GM12878 (cell line): ENCODE measurements around the gene RNLS. TPM values are rescaled to one million over a fixed set of nuclear protein-coding genes. Genes with fewer than 3 reads are reported as not detected.

Experiments
- ATAC-seq: fragments of 200-7000 bp; cut with Tn5 transposase; 3 replicates; pipeline ENCODE4 v1.9.1; 2020; ENCODE audit warnings: mild to moderate bottlenecking, moderate library complexity
- BruUV-seq: library from RNA; stranded (reverse); fragments of 400-500 nt; replicated peaks from 2 replicates; lab custom pipeline; 2021; lab: Mats Ljungman, UMichigan
- CTCF ChIA-PET: fragments of 300-600 bp; sonication (Branson Sonifier 250); formaldehyde crosslinking; extraction: SDS; loops from one replicate; lab custom pipeline; 2021; ENCODE audit warnings: inconsistent platforms; lab: Yijun Ruan, JAX
- POLR2A ChIA-PET: fragments of 350-600 bp; formaldehyde crosslinking; extraction: SDS; loops from one replicate; lab custom pipeline; 2021; ENCODE audit warnings: inconsistent platforms; lab: Charles Lee
- RAD21 ChIA-PET: fragments of 300-600 bp; sonication (Branson Sonifier 250); formaldehyde crosslinking; loops from one replicate; lab custom pipeline; 2023; ENCODE audit warnings: antibody characterized with exemption; ENCODE audit not compliant: unreplicated experiment; lab: Charles Lee
- SMC1A ChIA-PET: fragments of 300-600 bp; sonication (Branson Sonifier 250); formaldehyde crosslinking; loops from one replicate; lab custom pipeline; 2023; ENCODE audit not compliant: unreplicated experiment, uncharacterized antibody; lab: Charles Lee
- DNase-seq: peaks from one replicate; pipeline ENCODE4 v3.0.0-alpha.2; 2011; ENCODE audit warnings: low read depth, low spot score
- FAIRE-seq: peaks from 3 replicates; lab custom pipeline; 2011; peaks lifted over from hg19 to GRCh38; lab: Jason Lieb, UNC
- H2AFZ ChIP-seq: 2 replicates; pipeline ENCODE4 v1.6.0; 2011; ENCODE audit warnings: low read depth, low read length, control low read depth; ENCODE audit not compliant: control insufficient read depth
- H3K27ac ChIP-seq: 2 replicates; pipeline ENCODE4 v1.5.1; 2011; ENCODE audit warnings: control low read depth; ENCODE audit not compliant: control insufficient read depth, insufficient read depth
- H3K27me3 ChIP-seq, 2 experiments: replicated peaks in 1 of 2; 2 replicates each; pipeline versions ENCODE4 v1.6.0 to v1.6.1; 2011; ENCODE audit warnings: low read length in 1 of 2; ENCODE audit not compliant: control insufficient read depth in 2 of 2, insufficient read depth in 2 of 2
- H3K36me3 ChIP-seq, 2 experiments: 2 replicates each; pipeline ENCODE4 v1.5.1; 2011; ENCODE audit warnings: low read length in 1 of 2; ENCODE audit not compliant: control insufficient read depth in 2 of 2, insufficient read depth in 2 of 2
- H3K4me1 ChIP-seq: 2 replicates; pipeline ENCODE4 v1.6.1; 2011; ENCODE audit warnings: mild to moderate bottlenecking, low read length, moderate library complexity, mixed read lengths; ENCODE audit not compliant: control insufficient read depth, insufficient read depth
- H3K4me2 ChIP-seq: 2 replicates; pipeline ENCODE4 v1.6.0; 2011; ENCODE audit warnings: control low read depth; ENCODE audit not compliant: control insufficient read depth, insufficient read depth
- H3K4me3 ChIP-seq: fragments of 200-600 bp; sonication (generic); 2 replicates; pipeline ENCODE4 v1.5.1; 2016
- H3K79me2 ChIP-seq: 2 replicates; pipeline ENCODE4 v1.6.0; 2011; ENCODE audit warnings: low read length; ENCODE audit not compliant: control insufficient read depth, insufficient read depth
- H3K9ac ChIP-seq: 2 replicates; pipeline ENCODE4 v1.8.0; 2011; ENCODE audit warnings: low read length, control low read depth, mixed read lengths; ENCODE audit not compliant: control insufficient read depth, insufficient read depth
- H3K9me3 ChIP-seq: replicated peaks from 3 replicates; pipeline ENCODE4 v1.5.1; 2011; ENCODE audit warnings: mild to moderate bottlenecking, low read length; ENCODE audit not compliant: control insufficient read depth, insufficient read depth
- H4K20me1 ChIP-seq: 2 replicates; pipeline ENCODE4 v1.6.0; 2011; ENCODE audit not compliant: control insufficient read depth, insufficient read depth
- CBFB ChIP-seq: IDR thresholded peaks from 2 replicates; pipeline ENCODE4 v1.6.1; 2016; ENCODE audit warnings: antibody characterized with exemption, low read depth
- CREM ChIP-seq: IDR thresholded peaks from 2 replicates; pipeline ENCODE4 v1.6.1; 2014; ENCODE audit warnings: antibody characterized with exemption, low read depth
- CTCF ChIP-seq, 3 experiments: IDR thresholded peaks in 2 of 3; conservative IDR thresholded peaks in 1 of 3; 2 replicates each; pipeline ENCODE4 v1.5.1; 2011; ENCODE audit warnings: low read depth in 3 of 3, low read length in 3 of 3, mild to moderate bottlenecking in 3 of 3, control low read depth in 2 of 3, moderate library complexity in 2 of 3, inconsistent platforms in 1 of 3, mixed read lengths in 1 of 3; ENCODE audit not compliant: control insufficient read depth in 2 of 3, insufficient read depth in 1 of 3; ENCODE audit errors: extremely low read depth in 1 of 3
- CUX1 ChIP-seq: IDR thresholded peaks from 2 replicates; pipeline ENCODE4 v1.6.1; 2012; ENCODE audit warnings: improper control_type of control experiment, low read depth, low read length; ENCODE audit not compliant: insufficient replicate concordance
- IKZF1 ChIP-seq: fragments of 450-650 bp; conservative IDR thresholded peaks from 2 replicates; pipeline ENCODE4 v1.6.1; 2017; ENCODE audit warnings: antibody characterized with exemption, mild to moderate bottlenecking
- IRF3 ChIP-seq: fragments of 450-650 bp; IDR thresholded peaks from 2 replicates; pipeline ENCODE4 v1.6.1; 2014; ENCODE audit warnings: mild to moderate bottlenecking
- JUNB ChIP-seq: IDR thresholded peaks from 2 replicates; pipeline ENCODE4 v1.6.1; 2016; ENCODE audit warnings: antibody characterized with exemption, mild to moderate bottlenecking
- LARP7 ChIP-seq: fragments of 450-650 bp; IDR thresholded peaks from 2 replicates; pipeline ENCODE4 v1.6.1; 2017; ENCODE audit warnings: mild to moderate bottlenecking
- POU2F2 ChIP-seq: IDR thresholded peaks from 3 replicates; pipeline ENCODE4 v1.6.1; 2011; ENCODE audit warnings: low read depth, mild to moderate bottlenecking, low read length, borderline replicate concordance
- RBBP5 ChIP-seq: fragments of 200-600 bp; sonication (generic); conservative IDR thresholded peaks from 2 replicates; pipeline ENCODE4 v1.6.1; 2016
- STAT3 ChIP-seq: IDR thresholded peaks from 2 replicates; pipeline ENCODE4 v1.6.1; 2011; ENCODE audit warnings: low read depth, low read length, improper control_type of control experiment
- SUZ12 ChIP-seq: fragments of 200-600 bp; sonication (generic); IDR thresholded peaks from one replicate; pipeline ENCODE4 v1.6.1; 2018; ENCODE audit warnings: antibody characterized with exemption, mild to moderate bottlenecking; ENCODE audit not compliant: unreplicated experiment
- WGBS: methylation state at CpG from one replicate; pipeline ENCODE4 v1.1.6; 2016; ENCODE audit warnings: low lambda C conversion rate; ENCODE audit not compliant: insufficient replicate concordance, insufficient coverage; ENCODE audit errors: missing lambda C conversion rate; 5-methylcytosine and 5-hydroxymethylcytosine counted together
- in situ Hi-C: fragments of 300-500 bp; cut with MboI; formaldehyde crosslinking; loops from 9 replicates; pipeline ENCODE4 v1.14.3; 2018; ENCODE audit warnings: mixed read lengths
- intact Hi-C: fragments of 100-400 bp; cut with micrococcal nuclease; formaldehyde crosslinking; loops from one replicate; pipeline ENCODE4 v1.14.2; 2022; ENCODE audit not compliant: unreplicated experiment
- polyA plus RNA-seq, 11 experiments: library from polyadenylated mRNA; depleted of rRNA in 4 of 11; unstranded in 6 of 11; stranded (reverse) in 5 of 11; fragments of >200 nt; fragmentation: Nextera tagmentation in 4 of 11; fragmentation: Illumina TruSeq in 1 of 11; extraction: Ambion mirVana in 4 of 11; extraction: Trizol in 1 of 11; gene quantifications; 1 replicate in 1 of 11; 2 replicates in 10 of 11; pipeline versions ENCODE4 v1.2.1 to v1.2.3, GENCODE V29; 2011 to 2016; ENCODE audit warnings: inconsistent platforms in 2 of 11, missing spikeins in 2 of 11, low read depth in 1 of 11
- total RNA-seq, 4 experiments: library from RNA; depleted of rRNA in 3 of 4; stranded (reverse); fragments of >200 nt in 3 of 4; fragmentation: Illumina TruSeq in 1 of 4; extraction: Trizol in 1 of 4; gene quantifications; 2 replicates each; pipeline versions ENCODE4 v1.2.1 to v1.2.3, GENCODE V29; 2013 to 2021

RNLS gene
- total and polyA plus RNA-seq, 10 of the 15 experiments (the other 5 are each of a cell fraction or from before 2014, with no cell fraction given): 3.4 to 6.7 (median 4.6) TPM

- no peak for DNase-seq
- WGBS: 22% methylated on average over 3 of the region's 3 CpGs
- H3K9ac ChIP-seq: no peak overlapping the region
- no peaks in the 10 kb centered on the region for H4K20me1 ChIP-seq
- no peak overlapping the region for H3K4me2 ChIP-seq
- ChIA-PET POLR2A (no interaction called here), RAD21 (no interaction called here), CTCF (interaction anchor here (0.7 kb wide), 1 partner anchor 16 kb away, joined by 4 read pairs; no protein-coding TSS in a partner anchor), SMC1A (no interaction called here)
- H3K27me3 ChIP-seq: no peaks in the 10 kb centered on the region
- TF ChIP-seq POU2F2 (no peak), IKZF1 (no peak), RBBP5 (no peak), LARP7 (no peak), STAT3 (no peak), CTCF (IDR thresholded peaks at IDR 0.05 in 2 of 3, conservative IDR thresholded peaks at IDR 0.05 in 1 of 3; ENCODE audit: control insufficient read depth in 2 of 3, extremely low read depth in 1 of 3, insufficient read depth in 1 of 3, low read depth in 3 of 3, low read length in 3 of 3) (no peak), CREM (no peak), CUX1 (no peak), SUZ12 (no peak), IRF3 (no peak), JUNB (no peak), CBFB (no peak)
- H3K9me3 ChIP-seq: peaks cover 11% of the 10 kb centered on the region; the same call in 2 of the 3 replicates
- H2AFZ ChIP-seq: no peak overlapping the region
- FAIRE-seq: no peak
- H3K27ac ChIP-seq: no peak overlapping the region
- in situ Hi-C loops (no loop called here), intact Hi-C loops (no loop called here)
- BruUV-seq: no TSS peak
- no peaks in the 10 kb centered on the region for H3K4me1 ChIP-seq
- no peak overlapping the region for H3K4me3 ChIP-seq
- H3K79me2 ChIP-seq: no peaks in the 10 kb centered on the region
- no peaks in the 10 kb centered on the region; a peak in 1 of 4 replicates for H3K36me3 ChIP-seq
- no peak for ATAC-seq
Measured at GRCh38 chr10:88322324-88323063, 260.6 kb downstream of the RNLS start.
